K562 (cell line): Measurements from ENCODE around the gene IDI2. TPM values are rescaled to one million over a fixed set of nuclear protein-coding genes. Genes with fewer than 3 reads are reported as not detected.

Experiments
- ATAC-seq: fragments of 200-7000 bp; cut with Tn5 transposase; 3 replicates; pipeline ENCODE4 v1.9.1; 2020; ENCODE audit warnings: moderate library complexity
- BruUV-seq: library from RNA; stranded (reverse); fragments of 400-500 nt; replicated peaks from 2 replicates; lab custom pipeline; 2021; lab: Mats Ljungman, UMichigan
- CTCF ChIA-PET: fragments of 300-600 bp; formaldehyde crosslinking; extraction: SDS; loops from one replicate; lab custom pipeline; 2021; ENCODE audit warnings: low intra/inter-chr PET ratio; lab: Yijun Ruan, JAX
- POLR2A ChIA-PET: fragments of 300-600, 350-650 bp; sonication (Branson Sonifier 250); formaldehyde crosslinking; extraction: SDS; loops from one replicate; lab custom pipeline; 2021; ENCODE audit warnings: antibody characterized with exemption, inconsistent platforms; lab: Yijun Ruan, JAX
- DNase-seq, 4 experiments: peaks; one replicate each; pipeline versions ENCODE4 v3.0.0 to v3.0.0-alpha.2; 2011 to 2018; ENCODE audit warnings: low spot score in 3 of 4, mixed read lengths in 3 of 4; ENCODE audit errors: extremely low read depth in 1 of 4
- FAIRE-seq: peaks from 2 replicates; lab custom pipeline; 2011; peaks lifted over from hg19 to GRCh38; lab: Jason Lieb, UNC
- H2AFZ ChIP-seq: 2 replicates; pipeline ENCODE4 v1.6.0; 2011; ENCODE audit warnings: low read depth, low read length, control low read depth, inconsistent platforms
- H3K27ac ChIP-seq: fragments of 200-600 bp; 3 replicates; pipeline ENCODE4 v1.8.0; 2011; ENCODE audit warnings: low read depth, mild to moderate bottlenecking, control low read depth, inconsistent platforms, low read length, moderate library complexity, mixed read lengths; ENCODE audit errors: extremely low read depth
- H3K27me3 ChIP-seq, 2 experiments: fragments of 300-600 bp in 1 of 2; 2 replicates in 1 of 2; 3 replicates in 1 of 2; pipeline versions ENCODE4 v1.6.0 to v1.8.0; 2011; ENCODE audit warnings: inconsistent platforms in 2 of 2, low read length in 2 of 2, mild to moderate bottlenecking in 1 of 2, mixed read lengths in 1 of 2, moderate library complexity in 1 of 2; ENCODE audit not compliant: control insufficient read depth in 2 of 2, insufficient read depth in 2 of 2
- H3K36me3 ChIP-seq: fragments of 300-600 bp; 3 replicates; pipeline ENCODE4 v1.8.0; 2011; ENCODE audit warnings: mild to moderate bottlenecking, low read length, inconsistent platforms; ENCODE audit not compliant: control insufficient read depth, insufficient read depth
- H3K4me1 ChIP-seq, 2 experiments: fragments of 200-600 bp in 1 of 2; replicated peaks in 1 of 2; 2 replicates in 1 of 2; 3 replicates in 1 of 2; pipeline versions ENCODE4 v1.5.1 to v1.8.0; 2011; ENCODE audit warnings: inconsistent platforms in 2 of 2, low read length in 2 of 2, mild to moderate bottlenecking in 1 of 2, mixed read lengths in 1 of 2, moderate library complexity in 1 of 2; ENCODE audit not compliant: control insufficient read depth in 2 of 2, insufficient read depth in 2 of 2
- H3K4me2 ChIP-seq: 2 replicates; pipeline ENCODE4 v1.6.1; 2011; ENCODE audit warnings: low read length, control low read depth, inconsistent platforms, mixed read lengths; ENCODE audit not compliant: insufficient read depth
- H3K4me3 ChIP-seq: fragments of 200-600 bp; sonication (generic), shearing (Covaris generic); 2 replicates; pipeline ENCODE4 v1.5.1; 2016; ENCODE audit warnings: control low read depth, inconsistent platforms
- H3K79me2 ChIP-seq: fragments of 200-600 bp; 3 replicates; pipeline ENCODE4 v1.8.0; 2011; ENCODE audit warnings: low read length, inconsistent platforms; ENCODE audit not compliant: control insufficient read depth, insufficient read depth
- H3K9ac ChIP-seq, 2 experiments: 2 replicates each; pipeline versions ENCODE4 v1.6.0 to v1.6.1; 2011; ENCODE audit warnings: low read depth in 2 of 2, low read length in 2 of 2, control low read depth in 1 of 2, inconsistent platforms in 1 of 2, mild to moderate bottlenecking in 1 of 2, mixed read lengths in 1 of 2; ENCODE audit not compliant: insufficient read depth in 1 of 2
- H3K9me1 ChIP-seq: one replicate; pipeline ENCODE4 v1.6.0; 2011; ENCODE audit warnings: inconsistent platforms, mild to moderate bottlenecking, low read length, moderate library complexity; ENCODE audit not compliant: control insufficient read depth, insufficient read depth
- H3K9me3 ChIP-seq: replicated peaks from 2 replicates; pipeline ENCODE4 v1.5.1; 2011; ENCODE audit warnings: low read depth, low read length, inconsistent platforms; ENCODE audit not compliant: control insufficient read depth, insufficient read depth
- H4K20me1 ChIP-seq: replicated peaks from 2 replicates; pipeline ENCODE4 v1.6.1; 2011; ENCODE audit warnings: low read length, inconsistent platforms, mixed read lengths; ENCODE audit not compliant: control insufficient read depth, insufficient read depth
- NCOA2 ChIP-seq, 2 experiments: fragments of 450-650 bp; IDR thresholded peaks; 2 replicates each; pipeline ENCODE4 v1.6.1; 2018; ENCODE audit warnings: mild to moderate bottlenecking in 2 of 2, moderate library complexity in 1 of 2; ENCODE audit not compliant: partially characterized antibody in 2 of 2
- THRA ChIP-seq: fragments of 450-650 bp; IDR thresholded peaks from 2 replicates; pipeline ENCODE4 v1.6.1; 2017; ENCODE audit warnings: mild to moderate bottlenecking, moderate library complexity
- ZNF316 ChIP-seq: fragments of 450-650 bp; IDR thresholded peaks from 2 replicates; pipeline ENCODE4 v1.6.1; 2016
- WGBS: fragments of 100-300 bp; shearing (Covaris generic); methylation state at CpG from one replicate; pipeline ENCODE4 v1.1.6; 2016; ENCODE audit warnings: low coverage, mixed read lengths; ENCODE audit not compliant: insufficient coverage; ENCODE audit errors: missing lambda C conversion rate; 5-methylcytosine and 5-hydroxymethylcytosine counted together
- in situ Hi-C: fragments of 300-500 bp; cut with MboI; formaldehyde crosslinking; loops from 4 replicates; pipeline ENCODE4 v1.15.0; 2018; ENCODE audit warnings: inconsistent platforms, mixed read lengths
- intact Hi-C: fragments of 100-400 bp; cut with micrococcal nuclease; formaldehyde crosslinking; loops from 2 replicates; pipeline ENCODE4 v1.14.2; 2022
- polyA plus RNA-seq, 8 experiments: library from polyadenylated mRNA; depleted of rRNA in 4 of 8; stranded (reverse) in 5 of 8; unstranded in 3 of 8; fragments of >200 nt; fragmentation: Nextera tagmentation in 2 of 8; fragmentation: Illumina TruSeq in 1 of 8; extraction: Ambion mirVana in 2 of 8; extraction: Trizol in 1 of 8; gene quantifications; 2 replicates each; pipeline versions ENCODE4 v1.2.1 to v1.2.3, GENCODE V29; 2011 to 2014; ENCODE audit warnings: inconsistent platforms in 1 of 8, missing spikeins in 1 of 8
- total RNA-seq, 7 experiments: library from RNA; depleted of rRNA in 6 of 7; stranded (reverse); fragments of >200 nt in 6 of 7; fragmentation: Illumina TruSeq in 2 of 7; extraction: Trizol in 2 of 7; gene quantifications; 2 replicates each; pipeline versions ENCODE4 v1.2.1 to v1.2.3, GENCODE V29; 2011 to 2021; ENCODE audit warnings: low replicate concordance in 1 of 7

IDI2 gene
- total and polyA plus RNA-seq, 9 of the 15 experiments (the other 6 are each of a cell fraction or from before 2014, with no cell fraction given) = not detected

GRCh38 chr10:1022413-1022812, 3.2 kb downstream of the IDI2 start:
- CTCF ChIA-PET = no interaction called here
- BruUV-seq = no TSS peak
- intact Hi-C loops = no loop called here

More at GRCh38 chr10:1022413-1022812, 3.2 kb downstream of the IDI2 start:
- H3K9me1 ChIP-seq = no peaks in the 10 kb centered on the region
- no peak overlapping the region for H3K27ac ChIP-seq
- DNase-seq = no peak
- H3K4me1 ChIP-seq = peaks cover 6 to 8% of the 10 kb centered on the region in 2 experiments; a peak in 3 of 5 replicates
- in situ Hi-C loops = no loop called here
- peaks cover 23% of the 10 kb centered on the region; the same call in 2 of the 3 replicates for H3K36me3 ChIP-seq
- POLR2A ChIA-PET = interaction anchor here (0.6 to 1.6 kb wide), 4 partner anchors 10 to 27 kb away, joined by 3 to 8 read pairs (median 3); partner anchors contain the start of gene IDI1
- FAIRE-seq = no peak
- no peak overlapping the region for H3K9ac ChIP-seq
- no peak for TF ChIP-seq NCOA2 (IDR thresholded peaks at IDR 0.05; ENCODE audit: partially characterized antibody in 2 of 2)
- no peak for TF ChIP-seq THRA
- TF ChIP-seq ZNF316 = no peak
- H3K4me3 ChIP-seq = no peak overlapping the region
- WGBS = 85% methylated on average over 12 of the region's 12 CpGs
- no peaks in the 10 kb centered on the region for H3K9me3 ChIP-seq
- H3K79me2 ChIP-seq = no peaks in the 10 kb centered on the region
- no peak overlapping the region for H2AFZ ChIP-seq
- H3K27me3 ChIP-seq = no peaks in the 10 kb centered on the region
- no peaks in the 10 kb centered on the region for H4K20me1 ChIP-seq
- no peak overlapping the region for H3K4me2 ChIP-seq
- ATAC-seq = no peak
